Measurements from ENCODE around the gene KCNH3. TPM values are rescaled to one million over a fixed set of nuclear protein-coding genes. Genes with fewer than 3 reads are reported as not detected.

KCNH3 gene
- total and polyA plus RNA-seq, 2 of the 8 experiments (the other 6 are each of a cell fraction or from before 2014, with no cell fraction given) = 0.24 to 0.50 TPM

DNA sequence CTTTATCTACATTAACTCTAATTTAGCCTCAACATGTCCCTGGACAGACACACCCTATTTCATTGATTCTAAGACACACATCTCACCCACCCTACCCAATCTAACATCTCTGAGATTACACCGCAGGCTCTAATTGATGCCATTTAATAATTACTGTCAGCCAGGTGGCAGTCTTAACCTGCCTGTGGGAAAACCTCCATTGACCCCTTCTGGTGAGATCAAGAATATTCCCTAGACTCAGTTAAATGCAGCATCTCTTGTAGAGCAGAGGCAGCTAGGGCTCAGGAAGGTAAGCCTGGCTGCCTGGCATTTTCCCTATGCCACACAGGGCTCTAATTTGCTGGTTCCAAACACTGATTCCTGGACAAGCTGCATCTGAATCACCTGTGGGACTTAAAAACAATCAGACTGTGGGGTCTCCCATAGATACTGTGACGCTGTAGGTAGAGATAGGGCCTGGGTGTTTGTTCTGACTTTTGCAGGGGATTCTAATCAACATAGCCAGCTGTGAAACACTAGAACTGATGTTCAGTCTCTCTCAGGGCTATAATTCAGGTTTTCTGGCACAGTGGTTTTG lies 14.8 kb downstream of the KCNH3 start (continued):
- TF ChIP-seq, protein P1, sequence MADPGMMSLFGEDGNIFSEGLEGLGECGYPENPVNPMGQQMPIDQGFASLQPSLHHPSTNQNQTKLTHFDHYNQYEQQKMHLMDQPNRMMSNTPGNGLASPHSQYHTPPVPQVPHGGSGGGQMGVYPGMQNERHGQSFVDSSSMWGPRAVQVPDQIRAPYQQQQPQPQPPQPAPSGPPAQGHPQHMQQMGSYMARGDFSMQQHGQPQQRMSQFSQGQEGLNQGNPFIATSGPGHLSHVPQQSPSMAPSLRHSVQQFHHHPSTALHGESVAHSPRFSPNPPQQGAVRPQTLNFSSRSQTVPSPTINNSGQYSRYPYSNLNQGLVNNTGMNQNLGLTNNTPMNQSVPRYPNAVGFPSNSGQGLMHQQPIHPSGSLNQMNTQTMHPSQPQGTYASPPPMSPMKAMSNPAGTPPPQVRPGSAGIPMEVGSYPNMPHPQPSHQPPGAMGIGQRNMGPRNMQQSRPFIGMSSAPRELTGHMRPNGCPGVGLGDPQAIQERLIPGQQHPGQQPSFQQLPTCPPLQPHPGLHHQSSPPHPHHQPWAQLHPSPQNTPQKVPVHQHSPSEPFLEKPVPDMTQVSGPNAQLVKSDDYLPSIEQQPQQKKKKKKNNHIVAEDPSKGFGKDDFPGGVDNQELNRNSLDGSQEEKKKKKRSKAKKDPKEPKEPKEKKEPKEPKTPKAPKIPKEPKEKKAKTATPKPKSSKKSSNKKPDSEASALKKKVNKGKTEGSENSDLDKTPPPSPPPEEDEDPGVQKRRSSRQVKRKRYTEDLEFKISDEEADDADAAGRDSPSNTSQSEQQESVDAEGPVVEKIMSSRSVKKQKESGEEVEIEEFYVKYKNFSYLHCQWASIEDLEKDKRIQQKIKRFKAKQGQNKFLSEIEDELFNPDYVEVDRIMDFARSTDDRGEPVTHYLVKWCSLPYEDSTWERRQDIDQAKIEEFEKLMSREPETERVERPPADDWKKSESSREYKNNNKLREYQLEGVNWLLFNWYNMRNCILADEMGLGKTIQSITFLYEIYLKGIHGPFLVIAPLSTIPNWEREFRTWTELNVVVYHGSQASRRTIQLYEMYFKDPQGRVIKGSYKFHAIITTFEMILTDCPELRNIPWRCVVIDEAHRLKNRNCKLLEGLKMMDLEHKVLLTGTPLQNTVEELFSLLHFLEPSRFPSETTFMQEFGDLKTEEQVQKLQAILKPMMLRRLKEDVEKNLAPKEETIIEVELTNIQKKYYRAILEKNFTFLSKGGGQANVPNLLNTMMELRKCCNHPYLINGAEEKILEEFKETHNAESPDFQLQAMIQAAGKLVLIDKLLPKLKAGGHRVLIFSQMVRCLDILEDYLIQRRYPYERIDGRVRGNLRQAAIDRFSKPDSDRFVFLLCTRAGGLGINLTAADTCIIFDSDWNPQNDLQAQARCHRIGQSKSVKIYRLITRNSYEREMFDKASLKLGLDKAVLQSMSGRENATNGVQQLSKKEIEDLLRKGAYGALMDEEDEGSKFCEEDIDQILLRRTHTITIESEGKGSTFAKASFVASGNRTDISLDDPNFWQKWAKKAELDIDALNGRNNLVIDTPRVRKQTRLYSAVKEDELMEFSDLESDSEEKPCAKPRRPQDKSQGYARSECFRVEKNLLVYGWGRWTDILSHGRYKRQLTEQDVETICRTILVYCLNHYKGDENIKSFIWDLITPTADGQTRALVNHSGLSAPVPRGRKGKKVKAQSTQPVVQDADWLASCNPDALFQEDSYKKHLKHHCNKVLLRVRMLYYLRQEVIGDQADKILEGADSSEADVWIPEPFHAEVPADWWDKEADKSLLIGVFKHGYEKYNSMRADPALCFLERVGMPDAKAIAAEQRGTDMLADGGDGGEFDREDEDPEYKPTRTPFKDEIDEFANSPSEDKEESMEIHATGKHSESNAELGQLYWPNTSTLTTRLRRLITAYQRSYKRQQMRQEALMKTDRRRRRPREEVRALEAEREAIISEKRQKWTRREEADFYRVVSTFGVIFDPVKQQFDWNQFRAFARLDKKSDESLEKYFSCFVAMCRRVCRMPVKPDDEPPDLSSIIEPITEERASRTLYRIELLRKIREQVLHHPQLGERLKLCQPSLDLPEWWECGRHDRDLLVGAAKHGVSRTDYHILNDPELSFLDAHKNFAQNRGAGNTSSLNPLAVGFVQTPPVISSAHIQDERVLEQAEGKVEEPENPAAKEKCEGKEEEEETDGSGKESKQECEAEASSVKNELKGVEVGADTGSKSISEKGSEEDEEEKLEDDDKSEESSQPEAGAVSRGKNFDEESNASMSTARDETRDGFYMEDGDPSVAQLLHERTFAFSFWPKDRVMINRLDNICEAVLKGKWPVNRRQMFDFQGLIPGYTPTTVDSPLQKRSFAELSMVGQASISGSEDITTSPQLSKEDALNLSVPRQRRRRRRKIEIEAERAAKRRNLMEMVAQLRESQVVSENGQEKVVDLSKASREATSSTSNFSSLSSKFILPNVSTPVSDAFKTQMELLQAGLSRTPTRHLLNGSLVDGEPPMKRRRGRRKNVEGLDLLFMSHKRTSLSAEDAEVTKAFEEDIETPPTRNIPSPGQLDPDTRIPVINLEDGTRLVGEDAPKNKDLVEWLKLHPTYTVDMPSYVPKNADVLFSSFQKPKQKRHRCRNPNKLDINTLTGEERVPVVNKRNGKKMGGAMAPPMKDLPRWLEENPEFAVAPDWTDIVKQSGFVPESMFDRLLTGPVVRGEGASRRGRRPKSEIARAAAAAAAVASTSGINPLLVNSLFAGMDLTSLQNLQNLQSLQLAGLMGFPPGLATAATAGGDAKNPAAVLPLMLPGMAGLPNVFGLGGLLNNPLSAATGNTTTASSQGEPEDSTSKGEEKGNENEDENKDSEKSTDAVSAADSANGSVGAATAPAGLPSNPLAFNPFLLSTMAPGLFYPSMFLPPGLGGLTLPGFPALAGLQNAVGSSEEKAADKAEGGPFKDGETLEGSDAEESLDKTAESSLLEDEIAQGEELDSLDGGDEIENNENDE (IDR thresholded peaks at IDR 0.05; ENCODE audit: insufficient replicate concordance, low read length) = no peak
- TF ChIP-seq, protein P2, sequence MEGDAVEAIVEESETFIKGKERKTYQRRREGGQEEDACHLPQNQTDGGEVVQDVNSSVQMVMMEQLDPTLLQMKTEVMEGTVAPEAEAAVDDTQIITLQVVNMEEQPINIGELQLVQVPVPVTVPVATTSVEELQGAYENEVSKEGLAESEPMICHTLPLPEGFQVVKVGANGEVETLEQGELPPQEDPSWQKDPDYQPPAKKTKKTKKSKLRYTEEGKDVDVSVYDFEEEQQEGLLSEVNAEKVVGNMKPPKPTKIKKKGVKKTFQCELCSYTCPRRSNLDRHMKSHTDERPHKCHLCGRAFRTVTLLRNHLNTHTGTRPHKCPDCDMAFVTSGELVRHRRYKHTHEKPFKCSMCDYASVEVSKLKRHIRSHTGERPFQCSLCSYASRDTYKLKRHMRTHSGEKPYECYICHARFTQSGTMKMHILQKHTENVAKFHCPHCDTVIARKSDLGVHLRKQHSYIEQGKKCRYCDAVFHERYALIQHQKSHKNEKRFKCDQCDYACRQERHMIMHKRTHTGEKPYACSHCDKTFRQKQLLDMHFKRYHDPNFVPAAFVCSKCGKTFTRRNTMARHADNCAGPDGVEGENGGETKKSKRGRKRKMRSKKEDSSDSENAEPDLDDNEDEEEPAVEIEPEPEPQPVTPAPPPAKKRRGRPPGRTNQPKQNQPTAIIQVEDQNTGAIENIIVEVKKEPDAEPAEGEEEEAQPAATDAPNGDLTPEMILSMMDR (IDR thresholded peaks at IDR 0.05; ENCODE audit: control extremely low read depth in 1 of 3, insufficient read depth in 1 of 3, low read depth in 1 of 3, low read length in 3 of 3) = peak in 2 of 3 experiments; percentile 82 to 99; a peak in 3 of 4 replicates
- TF ChIP-seq RAD21 (IDR thresholded peaks at IDR 0.05 in 1 of 2, conservative IDR thresholded peaks at IDR 0.05 in 1 of 2; ENCODE audit: low read depth in 2 of 2, low read length in 2 of 2) = peak; percentile 75 to 85

Data from H1 (cell line).